Dermis blood vessel endothelial cell (primary cell): Measurements from ENCODE around the gene PASK. TPM values are rescaled to one million over a fixed set of nuclear protein-coding genes. Genes with fewer than 3 reads are reported as not detected.
"Not testable (repeated sequence)": the region's sequence is repeated elsewhere in the genome, so short reads cannot be mapped to it uniquely, and the experiment has no call there.

Experiments used
- DNase-seq: peaks from one replicate; pipeline ENCODE4 v3.0.0; 2010
- total RNA-seq: library from RNA; depleted of rRNA; stranded (reverse); fragments of >200 nt; gene quantifications from 2 replicates; pipeline ENCODE4 v1.2.3, GENCODE V29; 2014

The PASK gene
- total RNA-seq, 1 donor from 2014 or later: 4.4 TPM

DNA sequence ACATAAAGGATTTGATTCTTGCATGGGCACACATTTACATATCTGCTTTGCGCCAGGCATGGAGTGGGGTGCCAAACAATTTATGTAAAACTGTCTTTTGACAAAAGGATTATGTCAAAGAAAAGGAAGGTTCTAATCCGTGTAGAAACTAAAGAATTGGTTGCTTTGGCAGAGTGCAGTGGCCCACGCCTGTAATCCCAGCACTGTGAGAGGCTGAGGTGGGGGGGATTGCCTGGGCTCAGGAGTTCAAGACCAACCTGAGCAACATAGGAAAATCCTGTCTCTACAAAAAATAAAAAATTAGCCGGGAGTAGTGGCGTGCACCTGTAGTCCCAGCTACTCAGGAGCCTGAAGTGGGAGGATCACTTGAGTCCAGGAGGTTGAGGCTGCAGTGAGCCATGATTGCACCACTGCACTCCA is 46.1 kb downstream of the PASK start:
- no peak for DNase-seq

DNA sequence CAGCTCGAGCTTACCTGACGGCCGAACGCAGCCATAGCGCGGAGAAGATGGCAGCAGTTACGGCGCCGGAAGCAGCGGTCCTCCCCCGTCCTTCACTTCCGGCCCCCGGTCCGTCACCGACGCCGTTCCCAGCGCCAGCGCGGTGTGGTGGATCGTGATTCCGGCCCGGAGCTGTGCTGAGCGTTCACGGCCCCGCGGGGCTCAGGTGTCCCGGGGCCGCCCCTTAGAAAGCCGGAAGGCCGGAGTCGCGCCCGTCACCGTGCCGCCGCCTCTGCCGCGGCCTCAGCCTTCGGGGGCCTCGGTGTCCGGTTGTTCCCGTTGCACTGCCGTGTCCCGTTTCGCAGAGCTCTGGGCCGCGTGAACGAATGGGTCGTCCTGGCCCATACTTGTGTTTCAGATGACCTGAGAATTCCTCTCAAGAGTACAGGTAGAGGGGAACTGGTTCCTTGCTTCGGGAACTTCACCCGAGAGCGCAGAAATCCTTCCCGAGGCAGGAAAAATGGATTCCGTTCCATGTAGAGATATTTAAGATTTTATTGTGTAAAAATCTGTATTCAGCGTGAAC is 47.0 kb downstream of the PASK start, which contains the start of gene MTERF4:
TSS of gene MTERF4 (minus strand) at position 49 of the 565 bp plus-strand sequence. CDS start at position 35, 14 bp downstream.
- peak; percentile 81 for DNase-seq

DNA sequence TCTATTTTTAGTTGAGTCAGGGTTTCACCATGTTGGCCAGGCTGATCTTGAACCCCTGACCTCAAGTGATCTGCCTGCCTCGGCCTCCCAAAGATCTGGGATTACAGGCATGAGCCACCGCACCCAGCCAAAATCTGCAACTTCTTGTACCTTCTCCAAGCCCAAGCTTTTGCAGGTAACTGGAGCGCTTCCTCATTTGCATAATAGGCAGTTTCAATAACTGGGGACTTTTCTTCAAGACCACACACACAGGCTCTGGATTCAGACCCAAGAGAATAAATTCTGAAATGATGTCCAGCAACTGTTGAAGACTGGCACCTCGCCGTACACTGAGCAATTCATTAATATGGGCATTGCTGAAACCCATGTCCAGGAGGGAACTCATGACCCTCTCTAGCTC is 50.0 kb downstream of the PASK start:
- DNase-seq: no peak

DNA sequence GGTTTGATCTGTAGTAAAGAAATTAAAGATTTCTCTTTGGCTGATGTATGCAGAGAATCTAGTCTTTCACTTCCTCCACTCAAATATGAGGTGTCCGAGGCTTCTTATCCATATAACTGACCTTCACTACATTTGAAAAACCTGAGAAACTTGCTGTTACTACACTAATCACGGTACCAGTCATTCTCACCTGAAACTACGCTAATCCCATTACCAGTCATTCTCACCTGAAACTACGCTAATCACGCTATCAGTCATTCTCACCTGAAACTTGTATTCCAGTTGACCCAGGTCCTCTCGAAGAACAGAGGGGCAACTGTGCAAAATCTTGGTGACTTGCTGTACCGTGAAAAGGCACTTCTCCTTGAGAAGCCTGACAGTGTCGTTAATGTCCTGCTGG is 52.3 kb downstream of the PASK start:
- no peak for DNase-seq

DNA sequence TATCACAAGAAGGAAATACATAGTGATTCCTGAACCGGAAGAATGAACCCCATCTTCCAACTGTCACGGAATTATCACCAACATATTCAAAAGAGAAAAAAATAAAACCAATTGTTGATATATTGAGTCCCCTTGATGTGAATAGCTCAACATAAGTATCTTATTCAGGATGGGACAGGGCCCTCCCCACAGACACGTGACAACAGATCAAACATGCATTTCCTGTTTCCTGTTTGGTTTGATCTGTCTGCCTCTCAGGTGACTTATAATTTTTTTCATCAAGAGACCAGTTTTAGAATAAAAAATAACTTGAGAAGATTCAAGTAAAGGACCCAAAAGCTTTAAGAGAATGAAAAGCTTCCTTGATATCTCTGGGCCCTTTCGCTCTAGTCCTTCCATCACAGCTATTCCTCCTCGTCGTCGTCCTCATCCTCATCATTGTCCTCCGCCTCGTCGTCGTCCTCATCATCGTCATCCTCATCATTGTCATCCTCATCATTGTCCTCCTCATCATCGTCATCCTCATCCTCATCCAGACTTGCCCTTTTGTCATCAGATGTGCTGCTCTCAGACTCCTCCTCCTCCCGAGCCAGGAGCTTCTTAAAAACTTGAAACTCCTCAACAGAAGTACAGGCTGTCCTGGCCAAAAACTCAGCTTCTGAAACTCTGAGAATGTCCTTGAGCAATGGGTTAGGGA is 53.5 kb downstream of the PASK start:
- no peak for DNase-seq

DNA sequence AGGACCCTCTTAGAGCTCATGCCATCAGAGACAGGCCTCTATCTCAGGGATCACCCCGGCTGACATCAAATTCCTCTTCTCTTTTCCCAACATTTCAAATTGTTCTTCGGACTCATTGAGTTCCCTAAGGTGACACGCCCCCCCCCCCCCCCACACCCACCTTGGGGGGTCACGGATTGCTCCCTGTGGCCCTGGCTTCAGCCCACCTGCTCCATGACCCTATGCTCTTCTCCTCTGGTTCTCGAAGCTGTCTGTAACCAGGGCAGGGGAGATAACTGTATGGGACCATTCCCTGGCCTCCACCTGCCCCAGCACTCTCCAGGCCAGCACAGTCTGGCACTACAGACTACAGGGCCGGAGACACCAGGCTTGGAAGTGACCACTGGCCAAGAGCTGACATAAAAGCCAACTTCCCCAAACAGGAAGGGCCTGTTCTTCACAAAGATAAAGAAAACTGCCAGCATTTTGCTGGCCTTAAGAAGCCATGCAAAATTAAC is 54.3 kb downstream of the PASK start:
- no peak for DNase-seq

DNA sequence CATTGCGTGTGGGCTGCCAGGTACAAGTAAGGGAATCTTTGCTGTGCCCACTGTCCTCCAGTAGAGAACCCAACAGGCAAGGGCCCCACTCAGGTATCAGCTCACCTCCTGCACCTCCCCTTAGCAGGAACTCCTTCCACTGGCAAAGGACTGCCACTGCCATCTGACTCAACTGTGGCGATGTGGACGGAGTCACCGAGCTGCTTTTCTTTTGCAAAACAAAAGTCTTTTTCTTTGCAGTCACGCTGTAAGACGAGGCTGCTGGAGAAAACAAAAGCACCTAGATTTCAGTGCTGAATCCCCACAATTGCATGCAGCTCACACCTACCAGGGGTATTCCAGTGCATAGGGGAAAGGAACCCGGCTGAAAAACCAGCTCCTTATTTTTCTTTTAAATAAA is 55.1 kb downstream of the PASK start:
- no peak for DNase-seq

DNA sequence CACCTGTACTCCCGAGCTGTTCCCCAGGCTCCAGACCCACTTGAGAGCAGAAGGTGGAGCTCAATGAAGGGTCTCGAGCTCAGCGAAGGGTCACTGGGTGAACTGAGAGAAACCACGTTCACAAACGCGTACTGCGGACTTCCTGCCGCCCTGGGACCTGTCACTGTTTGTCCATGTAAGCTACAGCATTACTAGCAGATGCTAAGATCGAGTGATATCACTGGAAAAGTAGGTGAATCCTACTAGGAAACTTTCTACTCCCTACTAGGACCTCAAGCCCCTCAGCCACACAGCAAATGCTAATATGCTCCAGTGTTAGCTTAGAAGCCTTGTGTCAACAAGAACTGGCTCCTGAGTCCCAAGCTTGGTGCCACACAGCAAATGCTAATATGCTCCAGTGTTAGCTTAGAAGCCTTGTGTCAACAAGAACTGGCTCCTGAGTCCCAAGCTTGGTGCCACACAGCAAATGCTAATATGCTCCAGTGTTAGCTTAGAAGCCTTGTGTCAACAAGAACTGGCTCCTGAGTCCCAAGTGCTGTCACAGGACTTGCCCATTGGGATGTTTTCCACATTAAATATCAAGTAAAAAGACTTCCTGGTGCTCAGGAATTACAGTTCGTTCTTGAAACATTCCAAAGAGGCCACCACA is 56.0 kb downstream of the PASK start:
- DNase-seq: not testable (repeated sequence)

DNA sequence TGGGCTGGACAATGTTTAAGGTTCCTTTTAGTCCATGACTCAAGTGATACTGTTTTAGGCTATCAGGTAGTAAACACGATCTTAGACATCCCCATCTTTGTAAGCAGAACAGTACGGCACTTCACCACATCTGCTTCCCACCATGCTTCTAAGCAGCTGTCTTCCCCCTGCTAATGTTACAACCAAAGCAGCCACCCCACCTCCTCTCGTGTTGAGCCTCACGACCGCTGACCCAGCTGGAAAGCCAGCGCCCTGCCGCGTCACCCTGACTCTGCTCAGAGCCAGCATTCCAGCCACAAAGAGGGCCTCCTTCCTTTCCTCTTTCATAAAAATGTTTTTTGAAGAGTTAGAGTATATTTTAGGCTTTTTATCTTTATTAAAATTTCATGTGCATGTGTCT is 56.6 kb downstream of the PASK start:
- no peak for DNase-seq

DNA sequence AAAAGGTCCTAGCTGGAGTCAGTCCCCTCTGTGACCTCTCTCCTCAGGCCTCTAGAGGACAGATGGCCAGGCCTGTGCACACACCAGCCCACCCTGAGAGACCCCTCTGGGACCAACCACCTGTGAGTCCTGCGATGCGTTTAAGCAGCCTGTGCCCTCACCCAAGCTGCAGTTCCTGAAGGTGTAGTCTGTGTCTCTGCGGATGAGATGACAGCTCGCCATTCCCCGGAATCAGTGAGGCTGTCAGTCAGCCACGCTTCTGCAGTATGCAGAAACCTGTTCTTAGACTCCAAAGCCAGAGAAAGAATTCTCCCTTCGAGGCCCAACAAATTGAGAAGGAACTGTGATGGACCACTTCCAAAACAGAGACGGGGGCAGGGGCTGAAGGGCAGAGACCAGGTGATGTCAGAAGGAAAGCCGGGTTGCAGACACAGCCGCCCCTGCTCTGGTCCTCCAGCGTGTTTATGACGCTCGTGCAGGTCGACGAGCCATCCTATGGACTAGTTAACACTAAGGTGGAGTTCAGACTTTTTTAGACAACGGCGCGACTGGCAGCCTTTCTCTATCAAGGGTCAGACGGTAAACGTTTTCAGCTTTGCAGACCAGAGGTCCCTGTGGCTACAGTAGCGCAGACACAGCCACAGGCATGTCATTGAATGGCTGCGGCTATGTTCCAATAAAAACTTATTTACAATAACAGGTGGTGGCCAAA is 57.4 kb downstream of the PASK start:
- no peak for DNase-seq

DNA sequence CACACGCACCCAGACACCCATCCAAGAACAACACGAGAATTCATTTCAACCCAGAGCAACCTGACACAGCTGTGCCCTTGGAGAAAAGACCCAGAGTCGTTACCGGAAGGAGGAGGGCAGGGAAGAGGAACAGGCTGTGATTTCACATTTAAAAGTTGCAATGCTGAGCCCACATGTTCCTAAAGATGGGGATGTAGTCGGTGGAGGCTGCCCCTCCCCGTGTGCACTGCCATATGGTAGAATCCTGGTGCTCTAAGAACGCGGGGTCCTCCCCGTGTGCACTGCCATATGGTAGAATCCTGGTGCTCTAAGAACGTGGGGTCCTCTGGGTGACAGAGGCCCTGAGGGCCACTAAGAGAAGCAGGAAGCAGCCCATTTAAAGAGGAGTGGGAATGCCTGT is 58.1 kb downstream of the PASK start:
- no peak for DNase-seq

DNA sequence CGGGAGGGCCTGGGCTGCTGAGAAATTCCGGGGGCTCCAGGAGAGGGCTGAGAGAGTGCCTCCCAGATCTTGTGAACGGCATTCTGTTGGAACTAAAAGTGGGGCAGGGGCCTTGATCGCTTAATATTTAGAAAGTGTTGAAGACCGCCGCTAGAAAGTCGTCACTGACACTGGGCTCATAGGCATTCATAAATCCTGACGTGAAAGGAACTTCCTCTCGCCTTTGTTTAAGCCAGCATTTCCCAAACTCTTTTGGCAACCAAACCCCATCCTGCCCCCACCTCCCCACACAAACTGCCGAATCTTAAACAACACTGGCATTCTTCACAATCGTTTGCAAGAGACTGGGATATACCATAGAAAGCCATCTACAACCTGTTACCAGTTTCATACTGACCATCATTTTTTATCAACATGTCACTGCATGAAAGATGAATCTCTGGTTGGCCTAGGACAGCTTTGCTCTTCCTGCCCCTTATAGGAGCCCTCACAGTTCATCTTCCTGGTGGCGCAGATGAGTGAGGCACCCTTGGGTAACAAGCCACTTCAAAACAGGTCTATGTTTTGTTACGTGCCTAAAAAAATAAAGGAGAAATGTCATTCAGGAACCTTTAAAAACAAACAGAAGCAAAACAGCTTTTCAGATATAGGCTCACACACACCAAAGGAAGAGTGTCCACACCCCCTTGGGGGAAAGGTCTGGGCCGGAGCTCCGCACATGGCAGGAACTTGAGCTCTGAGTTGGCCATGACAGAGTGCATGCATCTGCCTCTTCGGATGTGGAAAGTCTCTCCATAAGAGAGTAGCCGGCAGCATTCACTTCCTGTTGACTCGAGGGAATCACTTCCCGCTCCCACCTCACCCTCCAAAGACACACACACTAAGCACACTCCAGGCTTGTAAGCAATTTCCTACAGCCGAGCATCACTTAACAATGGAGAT is 60.2 kb downstream of the PASK start:
- DNase-seq: peak; percentile 47

DNA sequence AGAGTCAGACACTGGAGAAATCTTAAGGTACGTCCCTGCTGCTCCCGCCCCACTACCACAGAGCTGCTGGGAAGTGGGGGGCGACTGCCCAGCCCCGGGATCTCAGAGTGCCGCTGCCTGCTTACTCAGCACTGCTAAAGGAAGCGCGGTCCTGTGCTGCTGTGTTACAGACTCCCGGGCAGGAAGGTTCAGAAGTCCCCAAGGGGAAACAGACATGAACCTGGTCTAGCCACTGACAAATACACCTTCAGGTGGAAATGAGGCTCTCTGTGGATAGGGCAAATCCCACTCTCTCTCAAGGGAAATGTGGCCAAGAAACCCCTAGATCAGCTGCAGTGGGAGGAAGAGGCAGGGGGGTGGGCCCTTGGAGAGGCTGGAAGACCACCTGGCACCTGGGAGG is 60.9 kb downstream of the PASK start:
- DNase-seq: no peak

DNA sequence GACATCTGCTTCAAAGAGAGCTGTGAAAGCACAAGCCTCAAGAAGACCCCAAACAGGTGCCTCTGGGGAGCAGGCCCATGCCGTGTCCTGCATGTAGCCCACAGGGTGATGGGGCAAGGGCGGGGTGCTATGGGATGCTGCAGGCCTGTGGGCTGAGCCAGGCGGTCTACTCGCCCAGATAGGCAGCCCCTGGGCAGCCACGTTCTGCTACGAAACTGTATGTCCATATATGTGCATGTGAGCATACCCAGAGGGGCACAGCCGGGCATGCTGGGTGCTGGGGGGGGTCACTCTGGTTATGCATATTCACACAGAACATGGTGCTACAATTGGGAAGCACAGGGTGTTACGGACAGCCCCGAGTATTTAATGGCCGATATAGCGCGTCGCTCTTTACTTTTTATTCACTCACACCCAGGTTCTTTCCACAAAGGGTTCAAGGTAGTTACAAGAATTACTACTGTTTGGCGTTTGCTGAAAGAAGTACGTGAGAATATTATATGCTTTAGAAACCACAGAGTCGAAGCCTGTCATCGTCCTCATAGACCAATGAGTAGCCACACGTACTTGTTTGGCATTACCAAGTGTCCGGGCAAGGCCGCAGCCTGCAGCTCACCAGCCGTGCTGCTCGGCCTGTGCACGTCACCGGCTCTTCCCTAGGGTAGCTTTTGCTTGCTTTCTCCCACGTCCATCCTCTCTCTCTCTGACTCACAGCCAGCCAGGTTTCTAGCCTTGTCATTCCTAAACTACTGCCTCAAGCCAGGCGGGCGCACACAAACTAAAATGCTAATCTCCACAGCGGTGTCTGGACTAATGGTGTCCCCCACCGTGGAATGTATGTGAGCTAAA is 61.6 kb downstream of the PASK start:
- no peak for DNase-seq

DNA sequence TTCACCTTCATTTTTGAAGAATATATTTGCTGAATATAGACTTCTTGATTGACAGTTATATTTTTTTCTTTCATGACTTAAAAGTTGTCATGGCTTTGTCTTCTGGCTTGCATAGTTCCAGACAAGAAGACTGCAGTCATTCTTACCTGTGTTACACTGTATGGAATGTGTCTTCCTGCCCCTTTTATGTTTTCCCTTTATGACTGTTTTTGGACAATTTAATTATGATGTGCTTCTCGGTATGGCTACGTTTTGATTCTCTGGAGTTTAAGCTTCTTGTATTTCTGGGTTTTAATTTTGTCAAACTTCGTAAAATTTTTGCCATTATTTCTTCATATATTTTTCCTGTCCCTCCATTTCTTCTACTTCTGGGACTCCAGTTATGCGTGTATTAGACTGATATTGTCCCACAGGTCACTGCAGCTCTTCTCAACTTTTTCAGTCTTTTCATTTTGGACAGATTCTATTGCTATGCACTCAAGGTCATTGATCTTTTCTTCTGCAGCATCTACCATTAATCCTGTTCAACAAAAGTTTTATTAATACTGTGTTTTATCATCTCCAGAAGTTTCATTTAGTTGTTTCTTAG is 64.3 kb downstream of the PASK start:
- DNase-seq: no peak

DNA sequence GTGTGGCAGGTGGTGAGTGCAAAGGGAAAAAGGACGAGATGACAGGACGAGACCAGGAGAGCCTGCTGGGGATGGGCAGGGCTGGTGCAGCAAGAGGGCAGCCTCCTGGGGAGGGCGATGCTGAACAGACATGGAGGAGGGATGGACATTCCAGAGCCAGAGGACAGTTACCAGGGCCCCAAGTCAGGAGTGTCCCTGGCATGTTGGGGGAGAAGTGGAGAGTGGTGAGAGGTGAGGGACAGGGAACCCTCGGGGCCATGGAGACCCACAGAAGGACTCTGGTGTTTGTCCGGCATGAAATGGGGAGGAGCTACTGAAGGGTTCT is 66.2 kb downstream of the PASK start:
- no peak for DNase-seq

DNA sequence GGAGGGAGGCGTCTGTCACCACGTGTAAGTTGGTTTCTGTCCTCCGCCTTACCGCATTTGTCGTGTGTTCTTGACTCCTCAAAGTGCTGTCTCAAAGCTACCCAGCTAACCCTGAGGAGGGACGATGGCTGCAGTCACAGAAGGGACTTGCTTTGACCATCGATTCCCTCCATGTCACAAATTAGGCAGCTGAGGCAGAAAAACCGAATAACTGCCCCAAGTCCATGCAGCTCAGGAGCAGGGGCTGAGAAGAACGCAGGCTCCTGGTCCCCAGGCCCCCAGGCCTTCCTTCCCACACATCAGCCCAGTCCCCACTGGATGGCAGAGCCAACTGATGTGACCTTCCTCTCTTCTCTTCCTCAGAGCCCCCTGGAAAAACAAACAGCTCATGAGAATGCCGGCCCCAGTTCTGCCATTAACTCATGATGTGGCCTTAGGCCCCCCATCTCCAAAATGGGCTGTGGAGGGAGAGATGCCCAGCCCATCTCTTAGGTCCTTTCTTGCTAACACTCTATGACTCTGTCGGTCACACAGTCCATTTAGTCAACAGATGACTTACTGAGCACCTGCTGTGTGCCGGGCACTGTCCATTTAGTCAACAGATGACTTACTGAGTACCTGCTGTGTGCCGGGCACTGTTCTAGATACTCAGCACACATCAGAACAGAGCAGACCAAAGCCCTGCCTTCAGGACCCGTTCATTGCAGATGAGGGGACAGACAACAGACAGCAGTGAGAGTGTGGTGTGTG is 66.8 kb downstream of the PASK start:
- no peak for DNase-seq

DNA sequence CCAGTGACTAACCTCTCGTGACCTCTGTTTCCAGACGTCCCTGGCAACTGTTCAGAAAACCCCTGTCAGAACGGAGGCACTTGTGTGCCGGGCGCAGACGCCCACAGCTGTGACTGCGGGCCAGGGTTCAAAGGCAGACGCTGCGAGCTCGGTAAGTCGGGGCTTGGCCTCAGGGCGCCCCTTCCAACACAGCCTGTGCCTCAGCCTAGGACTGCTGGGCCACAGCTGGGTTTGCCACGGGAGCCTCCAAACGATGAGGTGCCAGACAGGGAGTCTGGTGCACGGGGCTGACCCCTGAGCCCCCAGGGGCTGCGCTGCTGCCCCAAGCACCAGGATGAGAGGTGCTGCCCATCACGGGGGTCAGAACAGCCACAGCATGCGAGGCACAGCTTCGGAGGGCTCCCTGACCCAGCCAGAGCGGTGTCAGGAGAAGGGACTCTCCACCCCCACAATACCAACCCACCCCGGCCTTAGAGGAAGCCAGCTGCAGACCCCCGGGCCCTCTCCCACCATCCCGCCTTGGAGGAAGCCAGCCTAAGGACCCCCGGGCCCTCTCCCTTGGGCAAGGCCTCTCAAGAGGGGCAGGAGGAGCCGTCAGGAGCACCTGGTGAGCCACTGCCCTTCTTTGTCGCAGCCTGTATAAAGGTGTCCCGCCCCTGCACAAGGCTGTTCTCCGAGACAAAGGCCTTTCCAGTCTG is 67.5 kb downstream of the PASK start:
- DNase-seq: no peak

DNA sequence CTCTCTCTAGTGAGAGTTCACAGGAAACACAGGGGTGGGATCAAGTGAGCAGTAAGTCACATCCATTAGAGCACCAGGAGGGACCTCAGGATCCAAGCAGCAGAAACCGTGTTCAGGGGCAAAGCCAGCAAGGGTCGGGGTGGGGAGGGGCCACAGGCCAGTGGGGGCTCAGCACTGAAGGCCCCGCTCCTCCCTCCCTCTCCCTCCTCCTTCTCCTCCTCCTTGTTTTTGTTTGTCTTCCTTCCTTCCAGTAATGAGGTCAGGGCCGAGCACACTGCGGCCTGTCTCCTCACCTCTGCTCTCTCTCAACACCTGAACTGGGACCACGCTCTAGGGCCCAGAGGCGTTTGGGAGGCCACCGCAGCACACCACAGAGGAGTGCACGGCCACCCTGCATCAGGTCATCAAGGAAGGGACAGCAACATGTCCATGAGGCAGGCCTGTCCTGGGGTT is 68.1 kb downstream of the PASK start:
- DNase-seq: no peak
